BE2C (cell line): ENCODE data around the gene CCDC60.

Experiments
- DNase-seq: peaks from one replicate; pipeline ENCODE4 v3.0.0-alpha.2; 2020
- H3K27me3 ChIP-seq: fragments of 250-450 bp; sonication (Bioruptor Pico); 2 replicates; pipeline ENCODE4 v1.5.1; 2020; ENCODE audit warnings: mild to moderate bottlenecking
- H3K36me3 ChIP-seq: fragments of 250-450 bp; sonication (Bioruptor Pico); 2 replicates; pipeline ENCODE4 v1.5.1; 2020; ENCODE audit warnings: mild to moderate bottlenecking
- H3K4me1 ChIP-seq: fragments of 250-450 bp; sonication (Bioruptor Pico); 2 replicates; pipeline ENCODE4 v1.5.1; 2020
- H3K4me3 ChIP-seq: 2 replicates; pipeline ENCODE4 v1.5.1; 2011; ENCODE audit warnings: low read depth, low read length
- H3K9me3 ChIP-seq: fragments of 250-450 bp; sonication (Bioruptor Pico); 2 replicates; pipeline ENCODE4 v1.5.1; 2020
- CTCF ChIP-seq: IDR thresholded peaks from 2 replicates; pipeline ENCODE4 v1.5.1; 2012; ENCODE audit warnings: mild to moderate bottlenecking, low read depth, low read length

The CCDC60 gene

GRCh38 chr12:119475650-119476049 is 141.1 kb downstream of the CCDC60 start:
- TF ChIP-seq CTCF: no peak
- H3K27me3 ChIP-seq: 0 out of 2 replicates have a peak, but pooled peaks cover 4% of the 10 kb centered on the region
- no peak overlapping the region for H3K4me3 ChIP-seq
- no peaks in the 10 kb centered on the region for H3K36me3 ChIP-seq
- H3K4me1 ChIP-seq: no peaks in the 10 kb centered on the region
- no peaks in the 10 kb centered on the region for H3K9me3 ChIP-seq
- DNase-seq: no peak

GRCh38 chr12:119476951-119477350 is 142.4 kb downstream of the CCDC60 start:
- no peak for TF ChIP-seq CTCF
- H3K4me3 ChIP-seq: no peak overlapping the region
- no peaks in the 10 kb centered on the region for H3K36me3 ChIP-seq
- 0 out of 2 replicates have a peak, but pooled peaks cover 3% of the 10 kb centered on the region for H3K27me3 ChIP-seq
- H3K9me3 ChIP-seq: no peaks in the 10 kb centered on the region
- H3K4me1 ChIP-seq: no peaks in the 10 kb centered on the region
- DNase-seq: no peak

GRCh38 chr12:119479121-119479561 is 144.6 kb downstream of the CCDC60 start:
- Histone ChIP-seq H3K4me3 (no peak overlapping the region), H3K27me3 (no peaks in the 10 kb centered on the region), H3K4me1 (no peaks in the 10 kb centered on the region), H3K36me3 (no peaks in the 10 kb centered on the region), H3K9me3 (no peaks in the 10 kb centered on the region)
- no peak for TF ChIP-seq CTCF
- DNase-seq: no peak

GRCh38 chr12:119480551-119480950 is 146.0 kb downstream of the CCDC60 start:
- no peak overlapping the region for H3K4me3 ChIP-seq
- no peaks in the 10 kb centered on the region for H3K4me1 ChIP-seq
- H3K9me3 ChIP-seq: no peaks in the 10 kb centered on the region
- no peak for TF ChIP-seq CTCF
- H3K36me3 ChIP-seq: no peaks in the 10 kb centered on the region
- no peaks in the 10 kb centered on the region for H3K27me3 ChIP-seq
- DNase-seq: no peak

GRCh38 chr12:119486599-119487154 is 152.1 kb downstream of the CCDC60 start:
- no peaks in the 10 kb centered on the region for H3K4me1 ChIP-seq
- H3K9me3 ChIP-seq: no peaks in the 10 kb centered on the region
- no peaks in the 10 kb centered on the region for H3K36me3 ChIP-seq
- no peaks in the 10 kb centered on the region for H3K27me3 ChIP-seq
- H3K4me3 ChIP-seq: no peak overlapping the region
- TF ChIP-seq CTCF: no peak
- DNase-seq: no peak

- Histone ChIP-seq H3K27me3 (peaks cover 15% of the 10 kb centered on the region), H3K4me3 (no peak overlapping the region), H3K36me3 (no peaks in the 10 kb centered on the region), H3K4me1 (no peaks in the 10 kb centered on the region), H3K9me3 (no peaks in the 10 kb centered on the region)
- TF ChIP-seq CTCF: no peak
- no peak for DNase-seq
These were observed 157.3 kb downstream of the CCDC60 start for GRCh38 chr12:119491814-119492213.
